GM18505 (cell line): Measurements from ENCODE around the gene PPP1R3A.
A peak's percentile ranks its signal among the peaks of the same experiment; 100 is the strongest.
"Not testable (repeated sequence)": the region's sequence is repeated elsewhere in the genome, so short reads cannot be mapped to it uniquely, and the experiment has no call there.

Source experiments
- ATAC-seq: cut with Tn5 transposase; IDR thresholded peaks from one replicate; pipeline ENCODE4 v1.9.1; 2021; ENCODE audit not compliant: unreplicated experiment
- POLR2A ChIP-seq: IDR thresholded peaks from 4 replicates; pipeline ENCODE4 v1.6.1; 2011; ENCODE audit warnings: borderline replicate concordance; ENCODE audit not compliant: insufficient read depth, insufficient read length; ENCODE audit errors: extremely low read depth

The PPP1R3A gene

GRCh38 chr7:113918946-113919345 lies at the start of gene PPP1R3A:
TSS of gene PPP1R3A (minus strand) at chr7:113919009. CDS start at chr7:113918996, 13 bp downstream.
- peak; percentile 48 for ATAC-seq
- TF ChIP-seq POLR2A, result no peak

- TF ChIP-seq POLR2A, result no peak
- ATAC-seq, result no peak
Measured at GRCh38 chr7:113963356-113963755, 44.5 kb upstream of the PPP1R3A start.

GRCh38 chr7:113959910-113960309 lies 41.1 kb upstream of the PPP1R3A start:
- no peak for TF ChIP-seq POLR2A
- no peak for ATAC-seq

GRCh38 chr7:113955157-113955556 lies 36.3 kb upstream of the PPP1R3A start:
- no peak for ATAC-seq
- no peak for TF ChIP-seq POLR2A

GRCh38 chr7:113953553-113953952 lies 34.7 kb upstream of the PPP1R3A start:
- no peak for TF ChIP-seq POLR2A
- ATAC-seq, result no peak

GRCh38 chr7:113945018-113945938 lies 26.5 kb upstream of the PPP1R3A start:
- no peak for TF ChIP-seq POLR2A
- ATAC-seq, result no peak

GRCh38 chr7:113936982-113937381 lies 18.2 kb upstream of the PPP1R3A start:
- no peak for ATAC-seq
- no peak for TF ChIP-seq POLR2A

- no peak for ATAC-seq
- no peak for TF ChIP-seq POLR2A
Measured at GRCh38 chr7:113936535-113936934, 17.7 kb upstream of the PPP1R3A start.

- ATAC-seq, result not testable (repeated sequence)
Measured at GRCh38 chr7:113929389-113929788, 10.6 kb upstream of the PPP1R3A start.

- no peak for ATAC-seq
- no peak for TF ChIP-seq POLR2A
Measured at GRCh38 chr7:113928112-113928511, 9.3 kb upstream of the PPP1R3A start.

GRCh38 chr7:113922049-113922448 lies 3.2 kb upstream of the PPP1R3A start:
- no peak for ATAC-seq
- no peak for TF ChIP-seq POLR2A

GRCh38 chr7:113921363-113921762 lies 2.6 kb upstream of the PPP1R3A start:
- ATAC-seq, result no peak
- TF ChIP-seq POLR2A, result no peak

GRCh38 chr7:113917840-113918239 lies 969 bp downstream of the PPP1R3A start:
- no peak for TF ChIP-seq POLR2A
- no peak for ATAC-seq

- no peak for ATAC-seq
- TF ChIP-seq POLR2A, result no peak
Measured at GRCh38 chr7:113915956-113916355, 2.9 kb downstream of the PPP1R3A start.
